ENCODE measurements around the gene RPL13. TPM values are rescaled to one million over a fixed set of nuclear protein-coding genes. Genes with fewer than 3 reads are reported as not detected.

Gene RPL13
- total and polyA plus RNA-seq, 10 donors: 2,154 to 16,278 (median 6,788) TPM

GRCh38 chr16:89564476-89565255 lies 4.2 kb downstream of the RPL13 start:
- 63 to 84% (median 71%) methylated on average over 21 to 22 of the region's 22 CpGs for WGBS, 5 donors
- Histone ChIP-seq H3K36me3 (peaks cover 0 to 43% (median 36%) of the 10 kb centered on the region in 6 donors), H3K27ac (no peak overlapping the region), H3K4me1 (peaks cover 27 to 64% (median 57%) of the 10 kb centered on the region in 6 donors), H3K27me3 (replicated peaks in 1 of 7) (peaks cover 0 to 12% (median 0%) of the 10 kb centered on the region in 7 donors), H3K9me3 (no peaks in the 10 kb centered on the region), H3K4me3 (no peak overlapping the region)
- no peak for DNase-seq
- intact Hi-C loops (cut with DNase I; ENCODE audit: low total_unique reads): no loop called here
- no peak for TF ChIP-seq CTCF (IDR thresholded peaks at IDR 0.05 in 8 of 11, conservative IDR thresholded peaks at IDR 0.05 in 3 of 11)
- peak; percentile 59 to 67 (median 60) for TF ChIP-seq POLR2AphosphoS5 (IDR thresholded peaks at IDR 0.05)
- TF ChIP-seq POLR2A (IDR thresholded peaks at IDR 0.05): no peak

GRCh38 chr16:89565256-89565505 lies 4.7 kb downstream of the RPL13 start:
- intact Hi-C loops (cut with DNase I; ENCODE audit: low total_unique reads): no loop called here
- Histone ChIP-seq H3K27me3 (replicated peaks in 1 of 7) (peaks cover 0 to 17% (median 3%) of the 10 kb centered on the region in 7 donors), H3K36me3 (peaks cover 0 to 43% (median 36%) of the 10 kb centered on the region in 6 donors), H3K9me3 (no peaks in the 10 kb centered on the region), H3K4me3 (peak overlapping the region in 1 of 8 donors; percentile 52), H3K27ac (peak overlapping the region in 2 of 8 donors; percentile 5 to 19), H3K4me1 (peaks cover 27 to 60% (median 55%) of the 10 kb centered on the region in 6 donors)
- no peak for DNase-seq
- 31 to 86% (median 36%) methylated on average over 1 to 3 of the region's 3 CpGs for WGBS, 5 donors
- no peak for TF ChIP-seq POLR2AphosphoS5 (IDR thresholded peaks at IDR 0.05)

- Histone ChIP-seq H3K36me3 (peaks cover 0 to 43% (median 36%) of the 10 kb centered on the region in 6 donors), H3K4me3 (peak overlapping the region in 3 of 8 donors; percentile 11 to 52 (median 24)), H3K27ac (peak overlapping the region in 3 of 8 donors; percentile 5 to 59 (median 19)), H3K4me1 (peaks cover 27 to 60% (median 55%) of the 10 kb centered on the region in 6 donors), H3K27me3 (replicated peaks in 1 of 7) (peaks cover 0 to 21% (median 3%) of the 10 kb centered on the region in 7 donors), H3K9me3 (no peaks in the 10 kb centered on the region)
- intact Hi-C loops (cut with DNase I; ENCODE audit: low total_unique reads): no loop called here
- DNase-seq: peak; percentile 85
- 3 to 8% (median 5%) methylated on average over 35 to 46 of the region's 46 CpGs for WGBS, 5 donors
- peak in 8 of 11 experiments; percentile 15 to 54 (median 50) for TF ChIP-seq CTCF (IDR thresholded peaks at IDR 0.05 in 8 of 11, conservative IDR thresholded peaks at IDR 0.05 in 3 of 11)
- no peak for TF ChIP-seq POLR2A (IDR thresholded peaks at IDR 0.05)
- peak; percentile 60 to 85 (median 77) for TF ChIP-seq POLR2AphosphoS5 (IDR thresholded peaks at IDR 0.05)
These were observed 5.3 kb downstream of the RPL13 start for GRCh38 chr16:89565506-89566372.

- DNase-seq: no peak
- no peaks in the 10 kb centered on the region for H3K9me3 ChIP-seq
- no peak for TF ChIP-seq POLR2A (IDR thresholded peaks at IDR 0.05)
- peak in 1 of 3 donors; percentile 46 for TF ChIP-seq POLR2AphosphoS5 (IDR thresholded peaks at IDR 0.05)
- no peak overlapping the region for H3K4me3 ChIP-seq
- intact Hi-C loops (cut with DNase I; ENCODE audit: low total_unique reads): no loop called here
- WGBS, 5 donors: 82 to 89% (median 85%) methylated on average over 28 to 30 of the region's 30 CpGs
- H3K27ac ChIP-seq: no peak overlapping the region
- H3K4me1 ChIP-seq: peaks cover 15 to 50% (median 40%) of the 10 kb centered on the region in 6 donors
- peaks cover 0 to 25% (median 19%) of the 10 kb centered on the region in 6 donors for H3K36me3 ChIP-seq
- H3K27me3 ChIP-seq (replicated peaks in 1 of 7): peaks cover 0 to 40% (median 7%) of the 10 kb centered on the region in 7 donors
These were observed 7.4 kb downstream of the RPL13 start for GRCh38 chr16:89567656-89568594.
